Measurements from ENCODE around the gene SRRM2.
A peak's percentile ranks its signal among the peaks of the same experiment; 100 is the strongest.

The SRRM2 gene

DNA sequence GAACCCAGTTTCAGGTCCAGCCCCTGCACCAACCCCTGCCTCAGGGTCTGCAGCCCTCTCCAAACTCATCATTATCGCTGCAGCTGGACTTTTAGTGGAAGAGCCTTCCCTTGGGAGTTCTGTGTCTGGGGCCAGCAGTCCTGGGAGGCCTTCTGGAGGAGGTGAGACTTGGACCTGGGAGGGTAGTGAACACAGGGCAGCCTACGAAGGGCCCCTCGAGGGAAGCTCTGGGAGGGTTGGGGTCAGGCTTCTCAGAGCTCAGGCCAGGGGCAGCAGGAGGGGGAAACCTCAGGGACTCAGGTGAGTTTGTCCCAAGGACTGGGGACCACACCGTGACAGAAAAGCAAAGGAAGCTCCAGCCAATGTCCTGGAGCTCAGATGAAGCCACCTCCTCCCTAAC lies 11.3 kb upstream of the SRRM2 start:
- no peak for DNase-seq

- no peak for DNase-seq
Measured at GRCh38 chr16:2742323-2743006, 10.0 kb upstream of the SRRM2 start.

- DNase-seq: no peak
Measured at GRCh38 chr16:2743007-2743810, 9.2 kb upstream of the SRRM2 start.

- no peak for DNase-seq
Measured at GRCh38 chr16:2744711-2745110, 7.7 kb upstream of the SRRM2 start.

DNA sequence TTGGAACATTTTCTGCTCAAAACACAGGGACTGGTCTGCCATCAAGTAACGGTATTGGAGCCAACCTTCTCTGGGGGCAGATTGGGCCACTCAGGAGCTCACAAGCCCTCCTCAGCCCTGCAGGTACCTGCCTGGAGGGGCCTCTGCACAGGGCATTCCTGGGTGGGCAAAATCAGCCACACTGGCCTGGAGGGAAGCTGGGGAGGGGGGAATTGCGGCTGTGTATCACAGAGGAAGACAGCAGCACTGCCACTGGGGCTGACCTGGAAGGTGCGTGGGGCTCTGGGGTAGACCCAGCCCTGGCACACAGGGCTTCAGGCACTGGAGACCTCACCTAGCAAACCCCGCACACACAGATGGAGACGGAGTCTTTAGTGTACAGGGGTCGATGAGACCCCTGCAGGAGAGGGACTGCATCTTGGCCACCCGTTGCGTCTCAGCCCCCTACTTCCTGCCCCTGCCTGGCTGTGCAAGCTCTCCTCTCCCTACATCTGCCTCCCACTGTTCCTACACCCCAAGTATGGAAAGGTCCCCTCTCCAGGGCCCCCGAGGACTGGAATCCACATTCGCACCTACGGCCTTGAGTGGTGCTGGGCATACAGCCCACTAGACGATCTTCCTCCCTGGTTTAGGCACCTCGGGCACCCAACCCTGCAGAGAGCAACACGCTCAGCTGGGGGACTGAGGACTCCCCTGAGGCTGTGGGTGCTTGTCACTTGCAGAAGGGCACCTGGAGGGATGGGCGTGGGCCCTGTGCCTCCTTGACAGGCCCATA lies 7.1 kb upstream of the SRRM2 start:
- no peak for DNase-seq

- no peak for DNase-seq
Measured at GRCh38 chr16:2745961-2746360, 6.5 kb upstream of the SRRM2 start.

DNA sequence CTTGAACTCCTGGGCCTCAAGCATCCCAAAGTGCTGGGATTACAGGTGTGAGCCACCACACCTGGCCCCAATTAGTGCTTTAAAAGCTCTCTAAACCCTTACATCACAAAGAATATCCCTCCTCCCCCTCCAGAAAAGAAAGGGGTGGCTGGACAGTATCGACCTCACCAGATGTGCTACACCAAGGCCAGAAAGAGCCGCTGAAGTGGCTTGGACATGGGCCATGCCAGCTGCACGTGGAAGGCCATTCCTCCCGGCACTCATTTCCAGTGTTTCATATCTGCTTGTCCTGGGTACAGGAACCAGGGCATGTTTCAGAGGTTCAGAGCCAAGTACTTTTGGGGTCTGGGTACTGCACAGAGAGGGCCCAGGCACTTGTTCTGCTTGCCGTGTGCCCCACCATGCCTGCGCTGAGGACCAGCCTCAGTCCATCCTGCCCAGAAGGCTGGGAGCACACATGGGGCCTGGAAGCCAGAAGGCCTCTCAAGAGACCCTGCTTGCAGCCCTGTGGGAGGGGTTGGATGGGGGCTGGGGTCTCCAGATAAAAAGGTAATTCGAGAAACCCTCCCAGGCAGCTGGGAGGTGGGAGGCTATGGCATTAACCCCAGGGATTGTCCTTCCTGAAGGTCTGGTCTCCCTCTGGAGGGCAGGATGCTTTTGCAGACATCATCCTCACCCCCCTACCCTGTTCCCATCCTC lies 3.5 kb upstream of the SRRM2 start:
- no peak for DNase-seq

GRCh38 chr16:2749476-2749875 lies 3.0 kb upstream of the SRRM2 start:
- no peak for DNase-seq

DNA sequence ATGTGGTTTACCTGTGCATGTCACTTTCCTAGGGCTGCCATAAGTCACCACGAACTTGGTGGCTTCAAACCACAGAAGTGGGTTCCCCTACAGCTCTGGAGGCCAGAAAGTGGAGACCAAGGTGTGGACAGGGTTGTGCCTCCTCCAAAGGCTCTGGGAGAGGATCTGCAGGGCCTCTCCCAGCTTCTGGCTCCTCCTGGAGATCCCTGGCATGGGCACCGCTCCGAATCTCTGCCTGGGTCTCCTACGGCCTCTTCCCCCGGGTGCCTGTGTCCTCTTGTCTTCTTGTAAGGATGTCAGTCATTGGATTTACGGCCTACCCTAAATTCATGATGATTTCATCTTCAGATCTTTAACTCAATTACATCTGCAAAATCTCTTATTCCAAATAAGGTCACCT lies 2.5 kb upstream of the SRRM2 start:
- DNase-seq: no peak

- DNase-seq: peak; percentile 84
Measured at GRCh38 chr16:2751577-2752034, 832 bp upstream of the SRRM2 start.

GRCh38 chr16:2752850-2753732 lies 653 bp downstream of the SRRM2 start:
- DNase-seq: peak; percentile 40

- no peak for DNase-seq
Measured at GRCh38 chr16:2753733-2754020, 1.2 kb downstream of the SRRM2 start.

DNA sequence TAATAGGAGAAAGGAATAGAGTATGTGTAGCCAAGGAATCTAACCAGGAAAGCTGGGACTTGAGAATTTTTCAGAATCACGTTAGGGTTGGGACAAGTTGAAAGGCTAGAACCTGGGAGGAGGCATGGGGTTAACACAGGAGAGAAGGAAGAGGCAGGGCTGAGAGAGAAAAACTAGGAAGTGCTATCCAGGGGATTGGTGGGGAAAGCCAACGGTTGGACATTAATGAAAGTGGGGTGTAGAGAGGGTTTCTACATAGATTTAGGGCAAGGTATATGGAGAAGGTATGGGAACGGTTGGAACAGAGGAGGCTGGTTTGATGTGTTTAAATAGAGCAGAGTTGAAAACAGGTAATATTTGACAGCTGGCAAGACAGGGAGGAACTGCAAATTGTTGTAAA lies 2.7 kb downstream of the SRRM2 start:
- no peak for DNase-seq

GRCh38 chr16:2756288-2757015 lies 4.0 kb downstream of the SRRM2 start:
- no peak for DNase-seq

DNA sequence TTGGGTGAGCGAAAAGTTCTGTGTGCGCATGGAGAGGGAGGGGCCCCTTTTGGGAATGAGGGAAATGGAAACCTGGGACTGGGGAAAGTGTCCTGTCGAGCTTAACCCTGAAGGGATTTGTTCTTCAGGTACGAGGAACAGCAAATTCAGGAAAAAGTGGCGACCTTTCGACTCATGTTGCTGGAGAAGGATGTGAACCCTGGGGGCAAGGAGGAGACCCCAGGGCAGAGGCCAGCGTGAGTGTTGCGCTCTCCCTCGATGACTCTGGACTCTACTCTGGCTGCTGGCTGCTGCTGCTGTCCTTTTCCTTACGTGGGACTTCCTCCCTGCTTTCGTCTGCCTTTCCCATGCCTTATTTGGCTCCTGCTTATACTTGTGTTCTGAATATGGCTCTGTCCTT lies 4.9 kb downstream of the SRRM2 start:
- no peak for DNase-seq

- DNase-seq: no peak
Measured at GRCh38 chr16:2761472-2761871, 9.0 kb downstream of the SRRM2 start.

DNA sequence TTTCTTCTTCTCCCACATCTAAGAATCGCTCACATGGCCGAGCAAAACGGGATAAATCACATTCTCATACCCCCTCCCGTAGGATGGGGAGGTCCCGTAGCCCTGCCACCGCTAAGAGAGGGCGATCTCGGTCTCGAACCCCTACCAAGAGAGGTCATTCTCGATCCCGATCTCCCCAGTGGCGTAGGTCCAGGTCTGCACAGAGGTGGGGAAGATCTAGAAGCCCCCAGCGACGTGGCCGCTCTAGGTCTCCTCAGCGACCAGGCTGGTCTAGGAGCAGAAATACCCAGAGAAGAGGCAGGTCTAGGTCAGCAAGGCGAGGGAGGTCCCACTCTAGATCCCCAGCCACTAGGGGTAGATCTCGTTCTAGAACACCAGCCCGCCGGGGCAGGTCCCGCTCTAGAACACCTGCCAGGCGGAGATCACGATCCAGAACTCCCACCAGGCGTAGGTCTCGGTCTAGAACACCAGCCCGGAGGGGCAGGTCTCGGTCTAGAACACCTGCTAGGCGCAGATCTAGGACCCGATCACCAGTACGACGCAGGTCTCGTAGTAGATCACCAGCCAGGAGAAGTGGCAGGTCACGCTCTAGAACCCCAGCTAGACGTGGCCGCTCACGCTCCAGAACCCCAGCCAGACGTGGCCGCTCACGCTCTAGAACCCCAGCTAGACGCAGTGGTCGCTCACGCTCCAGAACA lies 9.6 kb downstream of the SRRM2 start:
- no peak for DNase-seq

DNA sequence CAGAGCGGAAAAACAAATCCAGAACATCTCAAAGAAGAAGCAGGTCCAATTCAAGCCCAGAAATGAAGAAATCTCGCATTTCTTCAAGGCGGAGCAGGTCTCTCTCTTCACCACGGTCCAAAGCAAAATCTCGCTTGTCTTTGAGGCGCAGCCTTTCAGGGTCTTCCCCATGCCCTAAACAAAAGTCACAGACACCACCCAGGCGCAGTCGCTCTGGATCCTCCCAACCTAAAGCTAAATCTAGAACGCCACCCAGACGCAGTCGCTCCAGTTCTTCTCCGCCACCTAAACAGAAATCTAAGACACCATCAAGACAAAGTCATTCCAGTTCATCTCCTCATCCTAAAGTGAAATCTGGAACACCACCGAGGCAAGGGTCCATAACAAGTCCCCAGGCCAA lies 10.3 kb downstream of the SRRM2 start:
- DNase-seq: no peak

DNA sequence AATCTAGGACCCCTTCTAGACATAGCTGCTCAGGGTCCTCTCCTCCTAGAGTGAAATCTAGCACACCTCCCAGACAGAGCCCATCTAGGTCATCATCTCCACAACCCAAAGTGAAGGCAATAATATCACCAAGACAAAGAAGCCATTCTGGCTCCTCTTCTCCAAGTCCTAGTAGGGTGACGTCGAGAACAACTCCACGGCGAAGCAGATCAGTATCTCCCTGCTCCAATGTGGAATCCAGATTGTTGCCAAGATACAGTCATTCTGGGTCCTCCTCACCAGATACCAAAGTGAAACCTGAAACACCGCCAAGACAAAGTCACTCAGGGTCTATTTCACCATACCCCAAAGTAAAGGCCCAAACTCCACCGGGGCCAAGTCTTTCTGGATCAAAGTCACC lies 10.7 kb downstream of the SRRM2 start:
- DNase-seq: no peak

GRCh38 chr16:2764718-2765117 lies 12.3 kb downstream of the SRRM2 start:
- no peak for DNase-seq

All from NCI-H510A treated with DMSO at 0.1 percent for 48 hours (cell line).